Measurements from ENCODE around the gene PPP2R5E. TPM values are rescaled to one million over a fixed set of nuclear protein-coding genes. Genes with fewer than 3 reads are reported as not detected.

The PPP2R5E gene
- total RNA-seq, 1 donor from 2014 or later = 67.7 TPM

DNA sequence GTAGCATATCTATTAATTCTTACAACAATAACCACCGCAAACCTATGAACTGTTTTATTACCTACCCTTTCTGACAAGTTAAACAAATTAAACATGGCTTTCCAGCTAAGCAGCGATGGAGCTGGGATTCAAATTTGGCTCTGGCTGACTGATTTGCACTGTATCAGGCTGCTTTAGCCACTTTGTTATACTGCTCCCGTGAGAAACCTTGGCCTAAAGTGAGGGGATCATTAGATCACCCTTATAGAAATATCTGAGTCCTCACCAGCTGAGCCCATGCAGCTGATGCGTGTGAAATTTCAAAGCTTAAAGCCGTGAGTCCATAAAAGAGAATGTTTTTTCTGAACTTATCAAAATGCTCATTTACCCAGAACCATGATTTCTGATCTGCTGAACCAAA lies 216.3 kb downstream of the PPP2R5E start:
- Mint-ChIP-seq H3K27me3 (ENCODE audit: unreplicated experiment) (no peaks in the 10 kb centered on the region), H3K36me3 (ENCODE audit: unreplicated experiment) (no peaks in the 10 kb centered on the region), H3K9me3 (ENCODE audit: unreplicated experiment) (no peaks in the 10 kb centered on the region), H3K4me3 (ENCODE audit: unreplicated experiment) (no peak overlapping the region), H3K27ac (ENCODE audit: unreplicated experiment) (no peak overlapping the region), H3K4me1 (ENCODE audit: low read depth, unreplicated experiment) (no peaks in the 10 kb centered on the region)
- no peak for DNase-seq
- TF ChIP-seq CTCF (IDR thresholded peaks at IDR 0.05; ENCODE audit: partially characterized antibody, unreplicated experiment) = no peak

DNA sequence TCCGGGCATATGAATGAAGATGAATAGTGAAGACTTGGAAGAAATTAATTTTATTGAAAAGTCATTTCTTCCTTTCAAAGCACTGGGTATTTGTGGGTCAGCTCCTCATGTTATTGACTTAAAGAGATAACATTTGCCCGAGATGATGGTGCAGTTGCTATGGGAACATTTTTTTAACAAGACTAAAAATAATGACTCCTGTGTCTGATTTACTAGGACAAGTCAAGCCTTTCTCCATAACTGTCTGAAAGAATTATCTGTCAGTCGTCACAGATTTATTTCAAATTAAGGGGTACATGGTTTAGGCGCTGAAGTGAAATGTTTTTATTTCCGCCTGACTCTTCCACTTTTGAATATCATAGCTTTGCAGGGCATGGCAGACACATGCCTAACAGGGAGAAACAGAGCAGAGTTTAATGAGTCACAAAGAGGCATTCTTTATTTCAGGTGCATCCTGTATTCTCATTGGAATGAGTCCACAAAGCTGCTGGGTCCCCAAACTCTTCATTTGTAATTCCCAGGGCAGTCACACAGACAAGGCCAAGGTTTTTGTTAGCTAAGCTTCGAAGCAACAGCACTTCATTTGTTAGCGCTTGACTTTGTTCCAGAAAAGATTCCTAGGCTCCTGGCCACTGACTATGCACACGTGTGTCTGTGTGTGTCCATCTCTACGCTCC lies 220.1 kb downstream of the PPP2R5E start:
- H3K4me3 Mint-ChIP-seq (ENCODE audit: unreplicated experiment) = no peak overlapping the region
- H3K36me3 Mint-ChIP-seq (ENCODE audit: unreplicated experiment) = no peaks in the 10 kb centered on the region
- no peaks in the 10 kb centered on the region for H3K4me1 Mint-ChIP-seq (ENCODE audit: low read depth, unreplicated experiment)
- TF ChIP-seq CTCF (IDR thresholded peaks at IDR 0.05; ENCODE audit: partially characterized antibody, unreplicated experiment) = no peak
- no peaks in the 10 kb centered on the region for H3K27me3 Mint-ChIP-seq (ENCODE audit: unreplicated experiment)
- no peak overlapping the region for H3K27ac Mint-ChIP-seq (ENCODE audit: unreplicated experiment)
- no peak for DNase-seq
- H3K9me3 Mint-ChIP-seq (ENCODE audit: unreplicated experiment) = no peaks in the 10 kb centered on the region

- H3K36me3 Mint-ChIP-seq (ENCODE audit: unreplicated experiment) = no peaks in the 10 kb centered on the region
- H3K4me1 Mint-ChIP-seq (ENCODE audit: low read depth, unreplicated experiment) = no peaks in the 10 kb centered on the region
- no peak overlapping the region for H3K27ac Mint-ChIP-seq (ENCODE audit: unreplicated experiment)
- no peak for TF ChIP-seq CTCF (IDR thresholded peaks at IDR 0.05; ENCODE audit: partially characterized antibody, unreplicated experiment)
- DNase-seq = no peak
- H3K9me3 Mint-ChIP-seq (ENCODE audit: unreplicated experiment) = no peaks in the 10 kb centered on the region
- H3K27me3 Mint-ChIP-seq (ENCODE audit: unreplicated experiment) = no peaks in the 10 kb centered on the region
- H3K4me3 Mint-ChIP-seq (ENCODE audit: unreplicated experiment) = no peak overlapping the region
Observed at GRCh38 chr14:63322472-63322871, 220.7 kb downstream of the PPP2R5E start.

Other genes starting within 250 kb of the PPP2R5E start
- not detected for gene GPHB5, start 224.4 kb downstream of the PPP2R5E start, total RNA-seq (ENCODE audit: unreplicated experiment)
- 9.6 TPM for gene WDR89, start 98.5 kb upstream of the PPP2R5E start, total RNA-seq (ENCODE audit: unreplicated experiment)
- gene SGPP1, start 184.7 kb upstream of the PPP2R5E start, total RNA-seq (ENCODE audit: unreplicated experiment) = 4.3 TPM

Data from glutamatergic neuron (in vitro differentiated cells).